HUDEP-2 (cell line): ENCODE measurements around the gene FAM53B.
A peak's percentile ranks its signal among the peaks of the same experiment; 100 is the strongest.

Experiments
- DNase-seq, 76 experiments: peaks; one replicate each; lab custom pipeline; 2025; ENCODE audit not compliant: unreplicated experiment in 76 of 76; lab: John Stamatoyannopoulos, UW

FAM53B gene

GRCh38 chr10:124683814-124684213, 60.4 kb downstream of the FAM53B start:
- DNase-seq = no peak

GRCh38 chr10:124681626-124682552, 62.3 kb downstream of the FAM53B start:
- DNase-seq = no peak

- DNase-seq = no peak
Measured at GRCh38 chr10:124681091-124681490, 63.1 kb downstream of the FAM53B start.

- no peak for DNase-seq
Measured at GRCh38 chr10:124680675-124681074, 63.5 kb downstream of the FAM53B start.

- no peak for DNase-seq
Measured at GRCh38 chr10:124679401-124679800, 64.8 kb downstream of the FAM53B start.

- no peak for DNase-seq
Measured at GRCh38 chr10:124678557-124679240, 65.5 kb downstream of the FAM53B start.

- peak in 54 of 76 experiments; percentile 5 to 75 (median 45) for DNase-seq
Measured at GRCh38 chr10:124677749-124678556, 66.2 kb downstream of the FAM53B start.

GRCh38 chr10:124677293-124677699, 66.9 kb downstream of the FAM53B start:
- DNase-seq = no peak

- DNase-seq = no peak
Measured at GRCh38 chr10:124676416-124677062, 67.6 kb downstream of the FAM53B start.

- DNase-seq = no peak
Measured at GRCh38 chr10:124675824-124676223, 68.4 kb downstream of the FAM53B start.

- no peak for DNase-seq
Measured at GRCh38 chr10:124675261-124675660, 68.9 kb downstream of the FAM53B start.

GRCh38 chr10:124674768-124675222, 69.4 kb downstream of the FAM53B start:
- DNase-seq = no peak

- DNase-seq = no peak
Measured at GRCh38 chr10:124672181-124672638, 72.0 kb downstream of the FAM53B start.

- DNase-seq = peak in 70 of 76 experiments; percentile 17 to 84 (median 51)
Measured at GRCh38 chr10:124671486-124672075, 72.6 kb downstream of the FAM53B start.

GRCh38 chr10:124670849-124671248, 73.3 kb downstream of the FAM53B start:
- no peak for DNase-seq

GRCh38 chr10:124669824-124670654, 74.1 kb downstream of the FAM53B start:
- DNase-seq = peak in 1 of 76 experiments; percentile 14

- no peak for DNase-seq
Measured at GRCh38 chr10:124669141-124669823, 74.9 kb downstream of the FAM53B start.

GRCh38 chr10:124668517-124669051, 75.6 kb downstream of the FAM53B start:
- no peak for DNase-seq
